ENCODE measurements around the gene ENOX1. TPM values are rescaled to one million over a fixed set of nuclear protein-coding genes. Genes with fewer than 3 reads are reported as not detected.

ENOX1 gene
- total and polyA plus RNA-seq, 2 of the 8 experiments (the other 6 are each of a cell fraction or from before 2014, with no cell fraction given): 0.23 to 0.37 TPM

DNA sequence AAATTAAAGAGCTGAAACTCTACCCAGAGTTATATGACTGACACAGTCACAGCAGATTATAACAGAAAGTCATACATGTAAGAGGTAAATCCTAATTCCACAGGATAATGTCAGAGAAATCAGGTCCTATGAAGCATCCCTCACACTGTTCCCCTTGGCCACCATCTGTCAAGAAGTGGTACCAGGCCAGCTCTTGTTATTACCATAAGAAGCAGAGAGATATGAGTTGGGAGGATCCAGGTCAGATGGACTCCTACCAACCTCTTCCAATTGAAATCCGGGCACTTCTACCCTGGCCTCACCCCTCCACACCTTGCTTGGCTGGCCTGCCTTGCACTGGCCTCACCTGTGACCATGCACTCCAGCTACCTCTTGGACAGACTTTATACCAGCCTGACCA is 410.2 kb downstream of the ENOX1 start:
- Histone ChIP-seq H2BK20ac (ENCODE audit: low read length) (no peak overlapping the region), H3K27ac (ENCODE audit: low read depth, low read length) (no peak overlapping the region), H4K20me1 (replicated peaks in 1 of 2; ENCODE audit: control insufficient read depth in 1 of 2, insufficient read depth in 2 of 2, low read length in 2 of 2) (no peaks in the 10 kb centered on the region), H3K4me2 (ENCODE audit: insufficient read depth in 1 of 2, low read depth in 2 of 2, low read length in 2 of 2) (no peak overlapping the region), H2BK120ac (replicated peaks; ENCODE audit: low read depth, low read length) (no peak overlapping the region), H2AK5ac (ENCODE audit: low read depth, low read length) (no peak overlapping the region), H4K8ac (ENCODE audit: extremely low read depth, insufficient read depth, low read length) (no peak overlapping the region), H2AFZ (ENCODE audit: low read length) (no peak overlapping the region), H3K14ac (ENCODE audit: insufficient read length) (no peak overlapping the region), H3K27me3 (replicated peaks in 1 of 4; ENCODE audit: control insufficient read depth in 3 of 4, extremely low read depth in 1 of 4, insufficient read depth in 3 of 4, low read length in 3 of 4) (no peaks in the 10 kb centered on the region), H3K23ac (ENCODE audit: insufficient read length) (no peak overlapping the region), H3K9ac (replicated peaks in 1 of 4; ENCODE audit: extremely low read depth in 1 of 4, low read depth in 3 of 4, low read length in 3 of 4) (no peak overlapping the region), H2BK12ac (ENCODE audit: low read depth, low read length) (no peak overlapping the region), H3K79me2 (ENCODE audit: control insufficient read depth in 1 of 2, insufficient read depth in 2 of 2, low read length in 2 of 2) (no peaks in the 10 kb centered on the region), H3K36me3 (ENCODE audit: control insufficient read depth in 2 of 4, insufficient read depth in 4 of 4, low read length in 3 of 4) (no peaks in the 10 kb centered on the region), H4K91ac (replicated peaks; ENCODE audit: insufficient read length, low read length) (no peak overlapping the region), H2BK15ac (ENCODE audit: low read length) (no peak overlapping the region), H4K5ac (ENCODE audit: insufficient read length, low read depth, low read length) (no peak overlapping the region), H3K23me2 (ENCODE audit: low read depth, low read length) (no peaks in the 10 kb centered on the region), H3K4me3 (ENCODE audit: extremely low read depth in 1 of 4, insufficient read depth in 2 of 4, low read depth in 3 of 4, low read length in 4 of 4) (no peak overlapping the region), H3K56ac (replicated peaks; ENCODE audit: insufficient read length, low read depth, low read length) (no peak overlapping the region), H3K9me3 (ENCODE audit: insufficient read depth in 2 of 2, low read depth in 1 of 2, low read length in 1 of 2) (no peaks in the 10 kb centered on the region), H3K4me1 (replicated peaks in 1 of 4; ENCODE audit: control insufficient read depth in 3 of 4, insufficient read depth in 4 of 4, low read length in 3 of 4) (no peaks in the 10 kb centered on the region), H3K18ac (ENCODE audit: extremely low read depth, low read length) (no peak overlapping the region), H3K79me1 (ENCODE audit: low read depth, low read length) (no peaks in the 10 kb centered on the region), H3K4ac (replicated peaks; ENCODE audit: insufficient read length, low read depth, low read length) (no peak overlapping the region), H2BK5ac (ENCODE audit: low read depth, low read length) (no peak overlapping the region)
- FAIRE-seq: no peak
- WGBS, 2 experiments (ENCODE audit: extremely low coverage in 1 of 2, insufficient coverage in 1 of 2, insufficient read length in 1 of 2, insufficient replicate concordance in 2 of 2, low coverage in 1 of 2, low lambda C conversion rate in 2 of 2, missing lambda C conversion rate in 1 of 2): 92% methylated on average over 1 of the region's 1 CpG; no CpG with 5 or more reads in 1 of the 2 experiments
- CTCF ChIA-PET (ENCODE audit: partially characterized antibody): no interaction called here
- TF ChIP-seq RBBP5 (IDR thresholded peaks at IDR 0.05; ENCODE audit: borderline replicate concordance, low read depth, low read length) (no peak), GABPA (IDR thresholded peaks at IDR 0.05; ENCODE audit: borderline replicate concordance, insufficient read depth, low read length) (no peak), HDAC2 (IDR thresholded peaks at IDR 0.05; ENCODE audit: borderline replicate concordance in 1 of 2, low read depth in 2 of 2, low read length in 2 of 2) (no peak), CTBP2 (IDR thresholded peaks at IDR 0.05; ENCODE audit: borderline replicate concordance, insufficient read depth, insufficient read length, low read length) (no peak), EP300 (IDR thresholded peaks at IDR 0.05; ENCODE audit: borderline replicate concordance in 1 of 2, low read depth in 2 of 2, low read length in 2 of 2) (no peak), NRF1 (IDR thresholded peaks at IDR 0.05; ENCODE audit: low read depth, low read length) (no peak), SUZ12 (IDR thresholded peaks at IDR 0.05; ENCODE audit: low read length) (no peak), EZH2 (IDR thresholded peaks at IDR 0.05; ENCODE audit: low read depth, low read length, severe bottlenecking) (no peak), NANOG (IDR thresholded peaks at IDR 0.05; ENCODE audit: insufficient read depth, low read depth, low read length, poor library complexity, severe bottlenecking) (no peak), TEAD4 (IDR thresholded peaks at IDR 0.05; ENCODE audit: low read depth, low read length) (no peak), CHD2 (IDR thresholded peaks at IDR 0.05; ENCODE audit: low read length) (no peak), CHD1 (IDR thresholded peaks at IDR 0.05; ENCODE audit: low read depth, low read length) (no peak), RAD21 (IDR thresholded peaks at IDR 0.05 in 1 of 2, conservative IDR thresholded peaks at IDR 0.05 in 1 of 2; ENCODE audit: low read depth in 2 of 2, low read length in 2 of 2) (no peak), KDM5A (IDR thresholded peaks at IDR 0.05; ENCODE audit: low read length) (no peak)
- no peak for DNase-seq (ENCODE audit: low read depth in 1 of 2, low spot score in 2 of 2)
- POLR2A ChIA-PET (ENCODE audit: partially characterized antibody): no interaction called here

Measured in H1 (cell line).